Measurements from ENCODE around the gene STK32C.

GRCh38 chr10:132204078-132204780 lies 103.5 kb downstream of the STK32C start:
- no peak for TF ChIP-seq CTCF (IDR thresholded peaks at IDR 0.05 in 4 of 5, conservative IDR thresholded peaks at IDR 0.05 in 1 of 5)
- no peak for TF ChIP-seq POLR2A (IDR thresholded peaks at IDR 0.05)

All from gastrocnemius medialis (tissue), 4 donors.